ENCODE results near the gene PLEK2. TPM values are rescaled to one million over a fixed set of nuclear protein-coding genes. Genes with fewer than 3 reads are reported as not detected.
"Not testable (repeated sequence)": the region's sequence is repeated elsewhere in the genome, so short reads cannot be mapped to it uniquely, and the experiment has no call there.

Gene PLEK2
- total and polyA plus RNA-seq, 5 experiments from 2014 or later: 0.53 to 3.2 (median 1.2) TPM

DNA sequence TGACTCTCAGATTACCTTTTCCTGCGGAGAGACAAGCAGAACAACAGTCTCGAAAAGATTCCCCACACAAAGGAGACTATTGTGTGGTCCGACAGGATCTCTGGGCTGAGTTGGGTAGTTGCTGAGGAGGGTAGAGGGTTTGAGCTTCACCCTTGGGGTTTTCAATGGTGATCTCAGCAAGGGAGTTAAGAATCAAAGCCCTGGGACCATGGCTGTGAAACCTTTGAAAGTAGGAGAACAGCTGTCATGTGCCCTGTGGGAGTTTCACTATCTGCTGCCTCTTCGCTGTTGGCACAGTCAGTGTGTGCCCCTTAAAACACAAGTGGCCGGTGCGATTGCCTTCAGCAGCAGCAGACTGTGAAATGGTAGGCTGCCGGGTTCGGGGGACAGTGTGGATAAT is 14.2 kb upstream of the PLEK2 start:
- H3K9me3 Mint-ChIP-seq: no peaks in the 10 kb centered on the region
- ATAC-seq (no peak), DNase-seq (no peak)
- POLR2A ChIA-PET: interaction anchor here (2.3 kb wide), 1 partner anchor 145 kb away, joined by 16 read pairs; no protein-coding TSS in a partner anchor
- no peaks in the 10 kb centered on the region for H3K36me3 Mint-ChIP-seq
- H3K27me3 Mint-ChIP-seq: peaks cover 3 to 27% (median 13%) of the 10 kb centered on the region in 5 donors
- peaks cover 0 to 4% (median 0%) of the 10 kb centered on the region in 4 donors for H3K4me1 Mint-ChIP-seq
- no peak overlapping the region for H3K4me3 Mint-ChIP-seq
- no peak overlapping the region for H3K27ac Mint-ChIP-seq

DNA sequence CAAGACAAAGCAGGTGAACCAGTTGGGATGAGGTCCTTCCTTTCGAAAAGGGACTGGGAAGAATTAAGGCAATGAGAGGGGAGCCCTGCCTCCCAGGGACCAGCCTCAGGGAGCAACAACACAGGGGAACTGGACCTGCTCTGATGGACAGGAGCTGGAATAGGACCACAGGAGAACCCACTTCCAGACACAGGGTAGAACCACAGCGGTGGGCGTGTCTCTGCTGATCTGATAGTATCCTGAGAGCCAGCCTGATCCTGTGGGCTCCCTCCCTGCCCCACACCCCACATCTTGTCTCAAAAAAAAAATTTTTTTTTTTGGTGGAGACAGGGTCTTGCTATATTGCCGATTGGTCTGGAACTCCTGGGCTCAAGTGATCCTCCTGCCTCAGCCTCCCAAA is 13.6 kb upstream of the PLEK2 start:
- POLR2A ChIA-PET: no interaction called here

DNA sequence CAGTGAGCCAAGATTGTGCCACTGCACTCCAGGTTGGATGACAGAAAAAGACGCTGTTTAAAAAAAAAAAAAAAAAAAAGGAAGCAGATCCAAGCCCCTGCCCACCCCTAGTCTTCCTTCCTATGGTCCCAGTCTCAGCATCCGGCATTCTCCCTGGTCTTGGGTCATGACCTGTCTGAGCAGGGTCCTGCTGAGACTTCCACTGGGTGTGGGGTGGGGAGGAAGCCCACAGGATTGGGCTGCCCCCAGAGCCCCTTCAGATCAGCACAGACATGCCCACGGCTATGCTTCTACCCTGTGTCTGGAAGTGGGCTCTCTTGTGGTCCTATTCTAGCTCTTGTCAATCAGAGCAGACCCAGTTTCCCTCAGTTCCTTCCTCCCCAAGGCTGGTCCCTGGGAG is 12.6 kb upstream of the PLEK2 start:
- no peak overlapping the region for H3K4me3 Mint-ChIP-seq
- no peaks in the 10 kb centered on the region for H3K9me3 Mint-ChIP-seq
- H3K36me3 Mint-ChIP-seq: no peaks in the 10 kb centered on the region
- H3K4me1 Mint-ChIP-seq: peaks cover 0 to 4% (median 0%) of the 10 kb centered on the region in 4 donors
- ATAC-seq (no peak), DNase-seq (no peak)
- POLR2A ChIA-PET: no interaction called here
- H3K27me3 Mint-ChIP-seq: peaks cover 3 to 27% (median 13%) of the 10 kb centered on the region in 5 donors
- H3K27ac Mint-ChIP-seq: no peak overlapping the region

More for the DNA sequence above, 13.6 kb upstream of the PLEK2 start:
- no peaks in the 10 kb centered on the region for H3K9me3 Mint-ChIP-seq
- DNase-seq: no peak
- H3K36me3 Mint-ChIP-seq: no peaks in the 10 kb centered on the region
- no peak overlapping the region for H3K4me3 Mint-ChIP-seq
- H3K4me1 Mint-ChIP-seq: peaks cover 0 to 4% (median 0%) of the 10 kb centered on the region in 4 donors
- no peak for ATAC-seq
- H3K27ac Mint-ChIP-seq: no peak overlapping the region
- peaks cover 3 to 27% (median 13%) of the 10 kb centered on the region in 5 donors for H3K27me3 Mint-ChIP-seq

DNA sequence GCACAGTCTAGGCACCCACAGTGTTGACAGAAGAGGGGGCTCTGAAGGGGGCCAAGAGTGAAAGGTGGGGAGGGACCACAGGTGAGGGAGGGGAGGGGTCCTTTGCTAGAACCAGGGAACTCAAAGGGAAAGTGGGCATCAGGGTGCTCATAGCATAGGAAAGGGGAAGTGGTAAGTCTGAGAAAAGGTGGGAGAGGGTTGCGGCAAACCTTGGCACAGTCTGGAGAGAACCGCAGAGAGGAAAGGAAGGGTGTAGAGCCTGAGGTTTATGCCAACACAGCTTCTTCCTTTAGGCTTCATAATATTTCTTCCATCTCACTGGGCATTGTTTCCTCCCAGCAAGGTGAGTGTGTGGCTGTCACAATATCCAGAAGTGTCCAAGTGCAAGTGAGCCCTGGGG is 11.5 kb upstream of the PLEK2 start:
- POLR2A ChIA-PET: interaction anchor here (0.7 kb wide), 1 partner anchor 272 kb away, joined by 3 read pairs; the partner anchor contains the start of gene RDH11
- no peak overlapping the region for H3K4me3 Mint-ChIP-seq
- DNase-seq (no peak), ATAC-seq (no peak)
- no peaks in the 10 kb centered on the region for H3K36me3 Mint-ChIP-seq
- H3K27ac Mint-ChIP-seq: peak overlapping the region in 1 of 10 donors; percentile 79
- H3K9me3 Mint-ChIP-seq: no peaks in the 10 kb centered on the region
- H3K27me3 Mint-ChIP-seq: peaks cover 3 to 25% (median 13%) of the 10 kb centered on the region in 5 donors
- peaks cover 0 to 4% (median 0%) of the 10 kb centered on the region in 4 donors for H3K4me1 Mint-ChIP-seq

DNA sequence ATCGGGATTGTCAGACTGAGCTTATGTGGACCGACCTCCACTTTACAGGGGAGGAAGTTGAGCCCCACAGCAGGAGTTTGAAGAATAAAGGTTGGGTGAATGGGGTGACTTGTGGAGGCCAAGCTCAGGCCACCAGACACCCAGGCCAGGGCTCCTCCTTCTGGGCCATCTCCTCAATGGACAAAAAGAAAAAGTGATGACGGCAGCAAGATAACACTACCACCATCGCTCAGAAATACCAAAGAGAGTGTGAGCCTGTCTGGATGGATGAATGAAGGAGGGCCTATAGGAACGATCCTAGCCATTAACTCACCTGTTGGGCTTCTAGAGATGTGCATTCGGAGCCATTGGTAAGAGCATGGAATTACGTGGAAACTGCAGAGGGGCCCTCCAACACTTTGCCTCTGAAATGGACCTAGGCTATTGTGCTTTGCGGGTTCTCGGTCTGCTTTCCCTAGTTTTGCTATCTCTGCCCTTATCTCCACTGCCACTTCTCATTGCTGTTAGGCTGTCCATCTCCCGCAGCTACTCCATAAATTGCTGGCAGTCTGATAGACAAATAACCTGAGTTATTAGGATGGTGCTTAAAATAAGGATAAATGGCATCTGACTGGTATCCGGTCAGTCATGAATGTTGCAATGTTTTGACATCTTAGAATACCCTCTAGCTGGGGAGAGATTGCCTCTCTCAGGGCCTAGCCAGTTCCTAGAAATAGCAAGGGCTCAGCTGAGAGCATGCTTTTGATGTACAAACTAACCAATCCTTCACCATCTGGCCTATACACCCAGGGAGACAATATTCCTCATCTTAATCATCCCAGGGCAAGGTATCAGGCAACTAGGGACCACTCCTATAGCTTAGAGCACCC is 9.6 kb upstream of the PLEK2 start:
- POLR2A ChIA-PET: no interaction called here
- Mint-ChIP-seq H3K36me3 (no peaks in the 10 kb centered on the region), H3K4me1 (no peaks in the 10 kb centered on the region), H3K4me3 (no peak overlapping the region), H3K9me3 (no peaks in the 10 kb centered on the region), H3K27ac (no peak overlapping the region), H3K27me3 (peaks cover 3 to 22% (median 9%) of the 10 kb centered on the region in 5 donors)
- ATAC-seq: no peak
- no peak for DNase-seq

DNA sequence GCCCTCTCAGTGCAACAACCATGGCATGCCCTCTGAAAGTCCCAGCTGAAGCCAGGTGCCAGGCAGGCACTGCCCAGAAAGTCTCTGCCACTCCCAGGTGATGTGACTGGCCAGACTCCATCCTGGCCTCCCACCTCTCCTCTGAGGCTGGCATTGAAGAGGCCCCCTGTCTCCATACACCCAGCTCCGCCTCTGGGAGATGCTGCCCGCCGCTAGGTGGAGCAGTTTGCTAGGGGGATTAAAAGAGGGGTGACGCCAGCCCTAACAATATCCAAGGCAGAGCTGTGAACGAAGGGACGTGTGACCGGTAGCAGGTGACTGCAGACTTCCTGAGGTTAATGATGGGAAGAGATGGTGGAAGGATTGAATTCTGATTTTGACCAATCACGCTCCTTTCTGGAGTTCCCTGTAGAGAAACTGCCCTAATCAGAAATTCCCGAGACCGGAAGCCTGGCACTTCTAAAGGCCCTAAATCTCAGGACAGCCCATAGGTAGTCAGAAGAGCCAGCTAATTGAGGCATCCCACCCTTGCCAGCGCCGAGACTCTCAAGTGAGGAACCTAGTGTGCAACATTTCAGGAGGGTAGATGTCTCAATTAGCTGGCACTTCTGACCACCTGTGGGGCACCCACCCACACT is 8.3 kb upstream of the PLEK2 start:
- Mint-ChIP-seq H3K4me1 (peaks cover 0 to 1% (median 0%) of the 10 kb centered on the region in 4 donors), H3K27ac (no peak overlapping the region), H3K4me3 (no peak overlapping the region), H3K27me3 (peaks cover 0 to 19% (median 9%) of the 10 kb centered on the region in 5 donors), H3K9me3 (no peaks in the 10 kb centered on the region), H3K36me3 (no peaks in the 10 kb centered on the region)
- DNase-seq (peak in 3 of 10 donors; percentile 13 to 17 (median 16)), ATAC-seq (peak in 1 of 2 donors; percentile 32)
- POLR2A ChIA-PET: interaction anchor here (0.7 kb wide), 1 partner anchor 35 kb away, joined by 3 read pairs; no protein-coding TSS in a partner anchor

DNA sequence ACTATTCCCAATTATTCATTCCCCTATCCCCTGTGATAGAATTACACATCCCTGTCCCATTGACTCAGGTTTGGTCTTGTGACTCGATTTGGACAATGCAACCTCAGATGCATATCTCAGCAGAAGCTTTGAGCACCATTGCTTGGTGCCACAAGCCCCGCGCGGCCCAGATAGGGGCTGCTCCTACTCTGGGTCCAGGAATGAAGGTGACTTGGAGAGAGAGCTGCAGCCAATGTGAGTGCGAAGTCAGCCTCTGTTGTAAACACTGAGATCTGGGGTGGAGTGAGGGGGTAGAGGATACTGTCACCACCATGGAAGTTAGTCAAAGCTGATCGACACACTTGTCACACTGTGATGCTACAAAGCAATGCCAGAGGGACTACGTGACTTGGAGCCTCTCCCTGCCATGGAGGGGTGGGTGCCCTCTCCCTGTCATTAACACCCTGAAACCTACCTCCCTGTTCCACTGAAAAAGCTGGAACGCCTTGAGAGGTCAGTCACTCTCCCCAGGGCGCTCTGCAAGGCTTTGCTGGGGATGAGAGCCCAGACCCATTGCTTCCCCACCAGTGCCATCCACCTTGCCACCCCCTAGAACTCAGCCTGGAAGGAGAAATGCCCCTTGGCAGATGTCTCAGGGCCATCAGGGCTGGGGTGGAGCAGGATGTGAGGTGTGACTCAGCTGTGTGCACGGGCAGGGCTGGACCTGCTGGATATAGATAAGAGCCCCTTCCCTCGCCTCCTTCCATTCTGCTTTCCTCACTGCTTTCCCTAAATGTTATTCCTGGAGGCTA is 6.6 kb upstream of the PLEK2 start:
- no peak for DNase-seq
- Mint-ChIP-seq H3K9me3 (no peaks in the 10 kb centered on the region), H3K36me3 (no peaks in the 10 kb centered on the region), H3K4me3 (no peak overlapping the region), H3K27ac (no peak overlapping the region), H3K4me1 (peaks cover 0 to 7% (median 0%) of the 10 kb centered on the region in 4 donors), H3K27me3 (peaks cover 0 to 7% (median 5%) of the 10 kb centered on the region in 5 donors)
- POLR2A ChIA-PET: no interaction called here
- no peak for ATAC-seq

DNA sequence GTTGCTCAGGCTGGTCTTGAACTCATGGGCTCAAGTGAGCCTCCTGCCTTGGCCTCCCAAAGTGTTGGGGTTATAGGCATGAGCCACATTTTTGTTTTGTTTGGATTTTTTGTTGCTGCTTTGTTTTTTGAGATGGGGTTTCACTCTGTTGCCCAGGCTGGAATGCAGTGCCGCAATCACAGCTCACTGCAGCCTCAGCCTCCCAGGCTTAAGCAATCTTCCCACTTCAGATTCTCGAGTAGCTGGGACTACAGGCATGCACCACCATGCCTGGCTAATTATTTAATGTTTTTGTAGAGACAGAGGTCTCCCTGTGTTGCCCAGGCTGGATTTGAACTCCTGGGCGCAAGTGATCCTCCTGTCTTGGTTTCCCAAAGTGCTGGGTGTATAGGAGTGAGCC is 5.7 kb upstream of the PLEK2 start:
- no peaks in the 10 kb centered on the region for H3K36me3 Mint-ChIP-seq
- H3K27me3 Mint-ChIP-seq: peaks cover 0 to 3% (median 0%) of the 10 kb centered on the region in 5 donors
- no peak overlapping the region for H3K4me3 Mint-ChIP-seq
- no peak overlapping the region for H3K27ac Mint-ChIP-seq
- DNase-seq (no peak), ATAC-seq (no peak)
- POLR2A ChIA-PET: no interaction called here
- peaks cover 0 to 7% (median 0%) of the 10 kb centered on the region in 4 donors for H3K4me1 Mint-ChIP-seq
- H3K9me3 Mint-ChIP-seq: no peaks in the 10 kb centered on the region

DNA sequence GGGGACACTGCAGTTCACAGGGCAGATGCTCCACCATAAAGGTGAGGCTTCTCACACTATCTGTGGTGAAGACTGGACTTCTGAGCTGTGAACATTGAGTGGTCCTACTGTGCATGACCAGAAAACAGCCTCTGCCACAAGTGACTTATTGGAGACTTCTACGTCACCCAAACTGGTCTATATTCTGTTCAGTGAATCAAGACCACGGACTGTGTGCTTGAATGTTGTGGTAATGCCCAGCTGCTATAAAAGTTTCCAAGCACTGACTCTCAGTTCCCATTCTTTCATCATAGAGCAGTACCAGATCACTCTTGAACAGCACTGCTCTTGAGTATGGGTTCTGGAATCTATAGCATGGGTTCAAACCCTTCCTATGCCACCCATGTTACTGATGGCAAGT is 4.8 kb upstream of the PLEK2 start:
- Mint-ChIP-seq H3K9me3 (no peaks in the 10 kb centered on the region), H3K4me3 (no peak overlapping the region), H3K36me3 (no peaks in the 10 kb centered on the region), H3K27me3 (peaks cover 0 to 4% (median 3%) of the 10 kb centered on the region in 5 donors), H3K27ac (no peak overlapping the region), H3K4me1 (peaks cover 5 to 11% (median 6%) of the 10 kb centered on the region in 4 donors)
- DNase-seq (no peak), ATAC-seq (no peak)
- POLR2A ChIA-PET: no interaction called here

DNA sequence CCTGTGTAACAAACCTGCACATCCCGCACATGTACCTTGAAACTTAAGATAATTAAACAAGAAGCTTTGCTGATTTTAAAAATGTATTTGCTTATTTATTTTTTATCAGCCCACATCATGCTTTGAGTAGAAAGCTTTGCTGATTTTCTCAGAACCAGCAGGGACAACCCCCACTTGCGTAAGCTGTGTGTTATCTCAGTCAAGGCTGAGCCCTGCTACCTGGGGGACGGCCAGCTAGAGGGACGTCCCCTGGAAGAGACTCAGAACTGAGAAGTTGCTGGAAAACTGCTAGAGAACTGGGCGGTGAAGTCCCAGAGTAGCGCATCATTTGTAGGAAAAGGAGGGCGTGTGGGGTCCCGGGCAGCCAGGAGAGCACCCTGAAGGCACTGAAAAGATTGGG is 4.1 kb upstream of the PLEK2 start:
- Mint-ChIP-seq H3K4me1 (peaks cover 6 to 14% (median 9%) of the 10 kb centered on the region in 4 donors), H3K27ac (peak overlapping the region in 1 of 10 donors; percentile 37), H3K27me3 (peaks cover 0 to 5% (median 4%) of the 10 kb centered on the region in 5 donors), H3K36me3 (no peaks in the 10 kb centered on the region), H3K9me3 (no peaks in the 10 kb centered on the region), H3K4me3 (no peak overlapping the region)
- no peak for DNase-seq
- POLR2A ChIA-PET: no interaction called here
- ATAC-seq: no peak

DNA sequence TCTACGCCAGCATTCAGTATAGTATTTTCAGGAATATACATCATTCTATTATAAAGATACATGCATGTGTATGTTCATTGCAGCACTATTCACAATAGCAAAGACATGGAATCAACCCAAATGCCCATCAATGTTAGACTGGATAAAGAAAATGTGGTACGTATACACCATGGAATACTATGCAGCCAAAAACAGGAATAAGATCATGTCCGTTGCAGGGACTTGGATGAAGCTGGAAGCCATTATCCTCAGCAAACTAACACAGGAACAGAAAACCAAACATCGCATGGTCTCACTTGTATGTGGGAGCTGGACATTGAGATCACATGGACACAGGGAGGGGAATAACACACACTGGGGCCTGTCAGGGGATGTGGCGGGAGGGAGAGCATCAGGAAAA is 3.6 kb upstream of the PLEK2 start:
- H3K27ac Mint-ChIP-seq, H3K4me3 Mint-ChIP-seq, H3K27me3 Mint-ChIP-seq, H3K9me3 Mint-ChIP-seq, DNase-seq, H3K36me3 Mint-ChIP-seq, POLR2A ChIA-PET, ATAC-seq: not testable (repeated sequence)
- peaks cover 6 to 15% (median 9%) of the 10 kb centered on the region in 4 donors for H3K4me1 Mint-ChIP-seq
